Thyroid gland (tissue), 4 donors: ENCODE data around the gene IGLON5. TPM values are rescaled to one million over a fixed set of nuclear protein-coding genes. Genes with fewer than 3 reads are reported as not detected.

Experiments used
- DNase-seq, 2 donors: peaks; one replicate each; pipeline ENCODE4 v3.0.0-alpha.2; 2019
- H3K27ac ChIP-seq, 3 donors: fragments of 200-600 bp; sonication (generic); 1 replicate in 2 of 3; 2 replicates in 1 of 3; pipeline ENCODE4 v1.5.1; 2016 to 2019; ENCODE audit warnings: mild to moderate bottlenecking in 1 of 3, moderate library complexity in 1 of 3
- H3K27me3 ChIP-seq: fragments of 200-600 bp; sonication (generic); one replicate; pipeline ENCODE4 v1.5.1; 2019
- H3K36me3 ChIP-seq, 2 donors: fragments of 200-600 bp; sonication (generic); one replicate each; pipeline ENCODE4 v1.5.1; 2016 to 2019
- H3K4me1 ChIP-seq, 2 donors: fragments of 200-600 bp; sonication (generic); one replicate each; pipeline ENCODE4 v1.5.1; 2017 to 2019
- H3K4me3 ChIP-seq, 3 donors: fragments of 200-600 bp; sonication (generic); replicated peaks in 1 of 3; 1 replicate in 2 of 3; 2 replicates in 1 of 3; pipeline ENCODE4 v1.5.1; 2016; ENCODE audit warnings: mild to moderate bottlenecking in 1 of 3
- H3K9me3 ChIP-seq: fragments of 200-600 bp; sonication (generic); one replicate; pipeline ENCODE4 v1.5.1; 2017
- POLR2A ChIP-seq, 2 donors: fragments of 450-650 bp; IDR thresholded peaks; one replicate each; pipeline ENCODE4 v1.6.1; 2017; ENCODE audit warnings: antibody characterized with exemption in 2 of 2, mild to moderate bottlenecking in 2 of 2, moderate library complexity in 1 of 2
- WGBS, 2 donors: methylation state at CpG; one replicate each; pipeline ENCODE4 v1.1.5; 2017; 5-methylcytosine and 5-hydroxymethylcytosine counted together
- intact Hi-C: fragments of 100-400 bp; cut with DNase I; formaldehyde crosslinking; loops from one replicate; pipeline ENCODE4 v1.15.1; 2023
- total RNA-seq, 4 donors: library from RNA; depleted of rRNA; stranded (reverse); fragments of >200 nt; gene quantifications; one replicate each; pipeline ENCODE4 v1.2.3, GENCODE V29; 2016
- TF ChIP-seq, protein P1 (sequence below), 6 experiments: fragments of 200-600 bp in 3 of 6; fragments of 450-650 bp in 3 of 6; sonication (generic) in 3 of 6; IDR thresholded peaks; one replicate each; pipeline ENCODE4 v1.5.1; 2016 to 2019; ENCODE audit warnings: antibody characterized with exemption in 6 of 6, mild to moderate bottlenecking in 2 of 6, inconsistent platforms in 1 of 6, moderate library complexity in 1 of 6

Gene IGLON5
- total RNA-seq, 4 donors from 2014 or later, result 0.54 TPM; not detected in 3

DNA sequence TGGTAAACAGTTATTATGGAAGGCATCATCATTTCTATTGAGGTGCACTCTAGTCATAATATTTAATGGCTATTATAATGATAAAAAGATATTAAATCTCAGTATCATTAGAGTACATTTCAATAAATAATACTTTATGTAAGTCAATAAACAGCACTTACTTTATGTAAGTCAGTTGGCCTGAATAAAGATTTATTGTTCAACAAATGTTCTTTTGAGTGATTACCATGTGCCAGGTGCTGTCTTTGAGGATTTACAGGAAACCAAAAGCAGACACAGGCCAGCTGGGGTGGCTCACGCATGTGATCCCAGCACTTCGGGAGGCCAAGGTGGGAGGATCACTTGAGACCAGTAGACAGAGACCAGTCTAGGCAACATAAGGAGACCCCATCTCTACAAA is 66.0 kb downstream of the IGLON5 start:
- DNase-seq, result no peak
- H3K27me3 ChIP-seq, result no peaks in the 10 kb centered on the region
- H3K27ac ChIP-seq, result no peak overlapping the region
- H3K4me3 ChIP-seq, result no peak overlapping the region
- WGBS, 2 donors, result 87 to 100% methylated on average over 2 of the region's 2 CpGs
- no peak for TF ChIP-seq POLR2A (IDR thresholded peaks at IDR 0.05)
- TF ChIP-seq, protein P1, sequence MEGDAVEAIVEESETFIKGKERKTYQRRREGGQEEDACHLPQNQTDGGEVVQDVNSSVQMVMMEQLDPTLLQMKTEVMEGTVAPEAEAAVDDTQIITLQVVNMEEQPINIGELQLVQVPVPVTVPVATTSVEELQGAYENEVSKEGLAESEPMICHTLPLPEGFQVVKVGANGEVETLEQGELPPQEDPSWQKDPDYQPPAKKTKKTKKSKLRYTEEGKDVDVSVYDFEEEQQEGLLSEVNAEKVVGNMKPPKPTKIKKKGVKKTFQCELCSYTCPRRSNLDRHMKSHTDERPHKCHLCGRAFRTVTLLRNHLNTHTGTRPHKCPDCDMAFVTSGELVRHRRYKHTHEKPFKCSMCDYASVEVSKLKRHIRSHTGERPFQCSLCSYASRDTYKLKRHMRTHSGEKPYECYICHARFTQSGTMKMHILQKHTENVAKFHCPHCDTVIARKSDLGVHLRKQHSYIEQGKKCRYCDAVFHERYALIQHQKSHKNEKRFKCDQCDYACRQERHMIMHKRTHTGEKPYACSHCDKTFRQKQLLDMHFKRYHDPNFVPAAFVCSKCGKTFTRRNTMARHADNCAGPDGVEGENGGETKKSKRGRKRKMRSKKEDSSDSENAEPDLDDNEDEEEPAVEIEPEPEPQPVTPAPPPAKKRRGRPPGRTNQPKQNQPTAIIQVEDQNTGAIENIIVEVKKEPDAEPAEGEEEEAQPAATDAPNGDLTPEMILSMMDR (IDR thresholded peaks at IDR 0.05), result no peak
- no peaks in the 10 kb centered on the region for H3K36me3 ChIP-seq
- intact Hi-C loops, result no loop called here
- no peaks in the 10 kb centered on the region for H3K9me3 ChIP-seq
- H3K4me1 ChIP-seq, result no peaks in the 10 kb centered on the region

DNA sequence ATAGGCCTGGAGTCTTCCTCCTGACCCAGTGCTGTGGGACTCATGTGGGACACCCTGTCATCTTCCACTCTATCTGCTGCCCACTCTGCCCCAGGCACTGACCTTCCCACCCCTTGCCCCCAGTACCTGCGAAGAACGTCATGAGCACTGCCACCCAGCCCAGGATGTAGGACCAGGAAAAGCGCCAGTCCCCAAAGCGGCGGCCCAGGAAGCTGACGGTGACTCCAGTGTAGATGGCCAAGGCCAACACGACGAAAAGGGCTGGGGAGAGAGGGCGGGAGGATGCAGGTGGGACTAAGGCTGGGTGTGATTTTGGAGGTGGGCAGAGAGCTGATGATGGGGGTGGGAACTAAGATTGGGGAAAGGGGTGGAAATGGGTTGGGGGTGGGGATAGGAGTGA is 68.9 kb downstream of the IGLON5 start:
- DNase-seq, result no peak
- Histone ChIP-seq H3K27ac (no peak overlapping the region), H3K36me3 (no peaks in the 10 kb centered on the region), H3K27me3 (no peaks in the 10 kb centered on the region), H3K9me3 (no peaks in the 10 kb centered on the region), H3K4me1 (no peaks in the 10 kb centered on the region), H3K4me3 (no peak overlapping the region)
- TF ChIP-seq, protein P1 (IDR thresholded peaks at IDR 0.05), result no peak
- no peak for TF ChIP-seq POLR2A (IDR thresholded peaks at IDR 0.05)
- intact Hi-C loops, result no loop called here
- 89 to 95% methylated on average over 9 of the region's 9 CpGs for WGBS, 2 donors

Other genes starting within 250 kb of the IGLON5 start
- under 1 TPM in 2 of 4 donors, not detected in 2; 0.22 to 0.73 TPM for gene KLK13, start 246.6 kb upstream of the IGLON5 start, total RNA-seq
- gene KLK14, start 228.8 kb upstream of the IGLON5 start, total RNA-seq, result not detected
- gene CTU1, start 203.2 kb upstream of the IGLON5 start, total RNA-seq, result 10 to 100 TPM in 2 of 4 donors, 1 to 10 TPM in 2; 7.5 to 13.6 (median 9.3) TPM
- 1 to 10 TPM; 1.2 to 3.1 (median 1.9) TPM for gene SIGLEC9, start 186.7 kb upstream of the IGLON5 start, total RNA-seq
- 1 to 10 TPM in 1 of 4 donors, under 1 TPM in 1, not detected in 2; 0.54 to 1.0 TPM for gene SIGLEC7, start 169.3 kb upstream of the IGLON5 start, total RNA-seq
- gene CD33, start 86.6 kb upstream of the IGLON5 start, total RNA-seq, result 1 to 10 TPM in 3 of 4 donors, under 1 TPM in 1; 0.54 to 4.0 (median 1.8) TPM
- not detected for gene SIGLECL1, start 60.6 kb upstream of the IGLON5 start, total RNA-seq
- under 1 TPM; 0.21 to 0.56 (median 0.28) TPM for gene VSIG10L, start 30.5 kb downstream of the IGLON5 start, total RNA-seq
- 100 to 1,000 TPM in 2 of 4 donors, 10 to 100 TPM in 2; 73.1 to 177 (median 129) TPM for gene ETFB, start 54.7 kb downstream of the IGLON5 start, total RNA-seq
- not detected for gene CLDND2, start 57.4 kb downstream of the IGLON5 start, total RNA-seq
- 1 to 10 TPM in 1 of 4 donors, under 1 TPM in 1, not detected in 2; 0.54 to 2.2 TPM for gene NKG7, start 61.0 kb downstream of the IGLON5 start, total RNA-seq
- gene LIM2, start 76.3 kb downstream of the IGLON5 start, total RNA-seq, result not detected
- gene C19orf84, start 78.9 kb downstream of the IGLON5 start, total RNA-seq, result under 1 TPM in 1 of 4 donors, not detected in 3; 0.40 TPM
- gene SIGLEC10, start 106.0 kb downstream of the IGLON5 start, total RNA-seq, result 1 to 10 TPM; 1.3 to 5.3 (median 2.9) TPM
- gene SIGLEC8, start 146.8 kb downstream of the IGLON5 start, total RNA-seq, result under 1 TPM in 2 of 4 donors, not detected in 2; 0.45 to 0.49 TPM
- not detected for gene CEACAM18, start 166.9 kb downstream of the IGLON5 start, total RNA-seq
- under 1 TPM in 1 of 4 donors, not detected in 3; 0.11 TPM for gene SIGLEC12, start 190.2 kb downstream of the IGLON5 start, total RNA-seq
- not detected for gene SIGLEC6, start 220.0 kb downstream of the IGLON5 start, total RNA-seq